Neural cell (in vitro differentiated cells): ENCODE measurements around the gene CHST11. TPM values are rescaled to one million over a fixed set of nuclear protein-coding genes. Genes with fewer than 3 reads are reported as not detected.

Experiments
- H2AFZ ChIP-seq: fragments of 200-600, 300-800 bp; sonication (generic), shearing (Covaris generic); 2 replicates; pipeline ENCODE4 v1.6.0; 2014; ENCODE audit warnings: low read depth, mild to moderate bottlenecking, antibody characterized with exemption, low read length, moderate library complexity
- H3F3A ChIP-seq: fragments of 200-600 bp; shearing (Covaris generic); 2 replicates; pipeline ENCODE4 v1.6.1; 2016; ENCODE audit warnings: mild to moderate bottlenecking, moderate library complexity, mixed read lengths, antibody characterized with exemption, low read length; ENCODE audit not compliant: insufficient read depth, poor library complexity, severe bottlenecking
- H3K27ac ChIP-seq: fragments of 200-600, 300-800 bp; sonication (generic), shearing (Covaris generic); 2 replicates; pipeline ENCODE4 v1.5.1; 2014; ENCODE audit warnings: mild to moderate bottlenecking, low read length, moderate library complexity
- H3K27me3 ChIP-seq: fragments of 300-800, 200-600 bp; sonication (generic), shearing (Covaris generic); 2 replicates; pipeline ENCODE4 v1.6.0; 2014; ENCODE audit warnings: mild to moderate bottlenecking, low read depth, low read length, moderate library complexity; ENCODE audit not compliant: insufficient read depth
- H3K36me3 ChIP-seq: fragments of 300-800, 200-600 bp; sonication (generic), shearing (Covaris generic); 2 replicates; pipeline ENCODE4 v1.5.1; 2014; ENCODE audit warnings: mild to moderate bottlenecking, antibody characterized with exemption, low read length, moderate library complexity; ENCODE audit not compliant: insufficient read depth
- H3K4me2 ChIP-seq: fragments of 300-800, 200-600 bp; sonication (generic), shearing (Covaris generic); 2 replicates; pipeline ENCODE4 v1.6.0; 2014; ENCODE audit warnings: mild to moderate bottlenecking, low read length
- H3K4me3 ChIP-seq: fragments of 300-800, 200-600 bp; sonication (generic), shearing (Covaris generic); 2 replicates; pipeline ENCODE4 v1.5.1; 2014; ENCODE audit warnings: mild to moderate bottlenecking, low read length, moderate library complexity
- H3K79me2 ChIP-seq: fragments of 200-600 bp; shearing (Covaris generic); replicated peaks from 2 replicates; pipeline ENCODE4 v1.6.0; 2014; ENCODE audit warnings: mild to moderate bottlenecking, low read length, moderate library complexity; ENCODE audit not compliant: insufficient read depth
- H3K9ac ChIP-seq: fragments of 300-800, 200-600 bp; sonication (generic), shearing (Covaris generic); 2 replicates; pipeline ENCODE4 v1.6.1; 2016; ENCODE audit warnings: mild to moderate bottlenecking, low read length, mixed read lengths
- H3K9me2 ChIP-seq: fragments of 200-600 bp; shearing (Covaris generic); 2 replicates; pipeline ENCODE4 v1.6.1; 2016; ENCODE audit warnings: mild to moderate bottlenecking, low read length, mixed read lengths; ENCODE audit not compliant: insufficient read depth
- H3K9me3 ChIP-seq: fragments of 200-600, 300-800 bp; sonication (generic), shearing (Covaris generic); 2 replicates; pipeline ENCODE4 v1.6.1; 2016; ENCODE audit warnings: mild to moderate bottlenecking, mixed run types, low read length, moderate library complexity, mixed read lengths
- H4K20me1 ChIP-seq: fragments of 200-600 bp; shearing (Covaris generic); 2 replicates; pipeline ENCODE4 v1.6.1; 2016; ENCODE audit warnings: mild to moderate bottlenecking, mixed run types; ENCODE audit not compliant: insufficient read depth
- EP300 ChIP-seq: fragments of 450-650 bp; conservative IDR thresholded peaks from 2 replicates; pipeline ENCODE4 v1.6.1; 2014; ENCODE audit warnings: antibody characterized with exemption, mild to moderate bottlenecking, moderate library complexity; ENCODE audit not compliant: poor library complexity, severe bottlenecking
- EZH2 ChIP-seq: fragments of 200-600, 300-800 bp; shearing (Covaris generic), sonication (generic); IDR thresholded peaks from 2 replicates; pipeline ENCODE4 v1.6.1; 2014; ENCODE audit warnings: antibody characterized with exemption, low read length, borderline replicate concordance, mild to moderate bottlenecking; ENCODE audit not compliant: insufficient read depth, poor library complexity, severe bottlenecking
- MXI1 ChIP-seq: fragments of 450-650 bp; conservative IDR thresholded peaks from 2 replicates; pipeline ENCODE4 v1.6.1; 2014; ENCODE audit warnings: antibody characterized with exemption, mild to moderate bottlenecking; ENCODE audit not compliant: poor library complexity, severe bottlenecking
- POLR2AphosphoS5 ChIP-seq: IDR thresholded peaks from 2 replicates; pipeline ENCODE4 v1.6.1; 2012
- RAD21 ChIP-seq: fragments of 450-650 bp; conservative IDR thresholded peaks from 2 replicates; pipeline ENCODE4 v1.6.1; 2014; ENCODE audit warnings: antibody characterized with exemption, mild to moderate bottlenecking, moderate library complexity
- SMC3 ChIP-seq: fragments of 450-650 bp; conservative IDR thresholded peaks from 2 replicates; pipeline ENCODE4 v1.6.1; 2014; ENCODE audit warnings: antibody characterized with exemption, mild to moderate bottlenecking, moderate library complexity; ENCODE audit not compliant: poor library complexity
- TAF1 ChIP-seq: IDR thresholded peaks from 2 replicates; pipeline ENCODE4 v1.6.1; 2012; ENCODE audit warnings: low read depth
- polyA plus RNA-seq: library from polyadenylated mRNA; depleted of rRNA; stranded (reverse); fragments of >200 nt; gene quantifications from 2 replicates; pipeline ENCODE4 v1.2.3, GENCODE V29; 2014
- TF ChIP-seq, protein P1 (sequence below): IDR thresholded peaks from 2 replicates; pipeline ENCODE4 v1.6.1; 2012; ENCODE audit warnings: borderline replicate concordance
- TF ChIP-seq, protein P2 (sequence below): fragments of 450-650 bp; IDR thresholded peaks from 2 replicates; pipeline ENCODE4 v1.5.1; 2014; ENCODE audit warnings: antibody characterized with exemption, mild to moderate bottlenecking, moderate library complexity; ENCODE audit not compliant: poor library complexity, severe bottlenecking

Gene CHST11
- polyA plus RNA-seq, 1 donor from 2014 or later, result 15.0 TPM

DNA sequence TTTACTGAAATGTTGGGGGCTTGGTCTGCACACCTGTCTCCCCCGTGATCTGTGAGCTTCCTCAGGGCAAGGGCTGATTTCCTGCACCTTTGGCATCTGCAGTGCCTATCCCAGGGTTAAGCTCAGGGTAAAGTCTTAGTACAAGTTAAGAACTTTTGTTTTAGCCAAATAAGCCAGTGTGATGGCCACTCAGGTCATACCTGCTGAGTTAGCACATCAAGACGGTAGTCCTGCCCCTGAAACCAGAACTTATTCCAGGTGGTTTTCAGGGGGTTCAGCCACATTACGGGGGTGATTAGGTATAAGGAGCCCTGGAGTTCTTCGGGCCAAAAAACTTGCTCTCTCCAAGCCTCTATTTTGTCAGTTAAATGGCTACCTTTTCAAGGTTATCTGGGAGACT, 21.6 kb upstream of the CHST11 start:
- Histone ChIP-seq H4K20me1 (no peaks in the 10 kb centered on the region), H2AFZ (no peak overlapping the region), H3K4me2 (no peak overlapping the region), H3K27ac (no peak overlapping the region), H3K9me2 (no peaks in the 10 kb centered on the region), H3K27me3 (no peaks in the 10 kb centered on the region), H3K36me3 (no peaks in the 10 kb centered on the region), H3K4me3 (no peak overlapping the region), H3K79me2 (no peaks in the 10 kb centered on the region), H3K9me3 (no peaks in the 10 kb centered on the region), H3F3A (no peaks in the 10 kb centered on the region), H3K9ac (no peak overlapping the region)
- TF ChIP-seq RAD21, result no peak
- no peak for TF ChIP-seq SMC3
- TF ChIP-seq MXI1, result no peak
- TF ChIP-seq EZH2, result no peak
- TF ChIP-seq POLR2AphosphoS5, result no peak

DNA sequence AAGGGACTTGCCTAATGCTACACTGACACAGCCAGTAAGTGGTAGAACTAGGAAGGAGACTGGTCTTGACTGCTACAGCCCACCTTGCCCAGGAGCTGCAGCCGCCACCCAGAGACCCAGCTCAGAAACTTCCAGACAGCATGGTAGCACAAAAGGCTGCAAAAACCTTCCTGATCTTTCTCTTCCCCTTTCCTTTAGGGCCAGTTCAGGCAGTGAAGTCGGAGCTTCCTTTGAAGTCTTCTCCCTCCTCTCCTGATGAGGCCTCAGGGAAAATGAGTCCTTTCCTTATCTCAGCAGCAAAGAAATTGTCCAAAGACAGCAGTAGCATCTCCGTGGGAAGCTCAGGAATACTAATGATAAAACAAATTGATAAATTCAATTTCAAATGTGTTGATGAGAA, 21.0 kb upstream of the CHST11 start:
- no peaks in the 10 kb centered on the region for H3K79me2 ChIP-seq
- H3K9ac ChIP-seq, result no peak overlapping the region
- no peak overlapping the region for H3K27ac ChIP-seq
- no peak for TF ChIP-seq EZH2
- TF ChIP-seq RAD21, result no peak
- no peak for TF ChIP-seq MXI1
- TF ChIP-seq, protein P1, sequence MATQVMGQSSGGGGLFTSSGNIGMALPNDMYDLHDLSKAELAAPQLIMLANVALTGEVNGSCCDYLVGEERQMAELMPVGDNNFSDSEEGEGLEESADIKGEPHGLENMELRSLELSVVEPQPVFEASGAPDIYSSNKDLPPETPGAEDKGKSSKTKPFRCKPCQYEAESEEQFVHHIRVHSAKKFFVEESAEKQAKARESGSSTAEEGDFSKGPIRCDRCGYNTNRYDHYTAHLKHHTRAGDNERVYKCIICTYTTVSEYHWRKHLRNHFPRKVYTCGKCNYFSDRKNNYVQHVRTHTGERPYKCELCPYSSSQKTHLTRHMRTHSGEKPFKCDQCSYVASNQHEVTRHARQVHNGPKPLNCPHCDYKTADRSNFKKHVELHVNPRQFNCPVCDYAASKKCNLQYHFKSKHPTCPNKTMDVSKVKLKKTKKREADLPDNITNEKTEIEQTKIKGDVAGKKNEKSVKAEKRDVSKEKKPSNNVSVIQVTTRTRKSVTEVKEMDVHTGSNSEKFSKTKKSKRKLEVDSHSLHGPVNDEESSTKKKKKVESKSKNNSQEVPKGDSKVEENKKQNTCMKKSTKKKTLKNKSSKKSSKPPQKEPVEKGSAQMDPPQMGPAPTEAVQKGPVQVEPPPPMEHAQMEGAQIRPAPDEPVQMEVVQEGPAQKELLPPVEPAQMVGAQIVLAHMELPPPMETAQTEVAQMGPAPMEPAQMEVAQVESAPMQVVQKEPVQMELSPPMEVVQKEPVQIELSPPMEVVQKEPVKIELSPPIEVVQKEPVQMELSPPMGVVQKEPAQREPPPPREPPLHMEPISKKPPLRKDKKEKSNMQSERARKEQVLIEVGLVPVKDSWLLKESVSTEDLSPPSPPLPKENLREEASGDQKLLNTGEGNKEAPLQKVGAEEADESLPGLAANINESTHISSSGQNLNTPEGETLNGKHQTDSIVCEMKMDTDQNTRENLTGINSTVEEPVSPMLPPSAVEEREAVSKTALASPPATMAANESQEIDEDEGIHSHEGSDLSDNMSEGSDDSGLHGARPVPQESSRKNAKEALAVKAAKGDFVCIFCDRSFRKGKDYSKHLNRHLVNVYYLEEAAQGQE, result no peak
- TF ChIP-seq POLR2AphosphoS5, result no peak
- TF ChIP-seq, protein P2, sequence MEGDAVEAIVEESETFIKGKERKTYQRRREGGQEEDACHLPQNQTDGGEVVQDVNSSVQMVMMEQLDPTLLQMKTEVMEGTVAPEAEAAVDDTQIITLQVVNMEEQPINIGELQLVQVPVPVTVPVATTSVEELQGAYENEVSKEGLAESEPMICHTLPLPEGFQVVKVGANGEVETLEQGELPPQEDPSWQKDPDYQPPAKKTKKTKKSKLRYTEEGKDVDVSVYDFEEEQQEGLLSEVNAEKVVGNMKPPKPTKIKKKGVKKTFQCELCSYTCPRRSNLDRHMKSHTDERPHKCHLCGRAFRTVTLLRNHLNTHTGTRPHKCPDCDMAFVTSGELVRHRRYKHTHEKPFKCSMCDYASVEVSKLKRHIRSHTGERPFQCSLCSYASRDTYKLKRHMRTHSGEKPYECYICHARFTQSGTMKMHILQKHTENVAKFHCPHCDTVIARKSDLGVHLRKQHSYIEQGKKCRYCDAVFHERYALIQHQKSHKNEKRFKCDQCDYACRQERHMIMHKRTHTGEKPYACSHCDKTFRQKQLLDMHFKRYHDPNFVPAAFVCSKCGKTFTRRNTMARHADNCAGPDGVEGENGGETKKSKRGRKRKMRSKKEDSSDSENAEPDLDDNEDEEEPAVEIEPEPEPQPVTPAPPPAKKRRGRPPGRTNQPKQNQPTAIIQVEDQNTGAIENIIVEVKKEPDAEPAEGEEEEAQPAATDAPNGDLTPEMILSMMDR, result no peak
- no peak for TF ChIP-seq EP300
- no peak for TF ChIP-seq SMC3
- no peak for TF ChIP-seq TAF1
- no peaks in the 10 kb centered on the region for H4K20me1 ChIP-seq
- H3K9me3 ChIP-seq, result no peaks in the 10 kb centered on the region
- no peaks in the 10 kb centered on the region for H3F3A ChIP-seq
- no peaks in the 10 kb centered on the region for H3K27me3 ChIP-seq
- H3K36me3 ChIP-seq, result no peaks in the 10 kb centered on the region
- no peak overlapping the region for H2AFZ ChIP-seq
- H3K9me2 ChIP-seq, result no peaks in the 10 kb centered on the region
- H3K4me2 ChIP-seq, result no peak overlapping the region
- no peak overlapping the region for H3K4me3 ChIP-seq

DNA sequence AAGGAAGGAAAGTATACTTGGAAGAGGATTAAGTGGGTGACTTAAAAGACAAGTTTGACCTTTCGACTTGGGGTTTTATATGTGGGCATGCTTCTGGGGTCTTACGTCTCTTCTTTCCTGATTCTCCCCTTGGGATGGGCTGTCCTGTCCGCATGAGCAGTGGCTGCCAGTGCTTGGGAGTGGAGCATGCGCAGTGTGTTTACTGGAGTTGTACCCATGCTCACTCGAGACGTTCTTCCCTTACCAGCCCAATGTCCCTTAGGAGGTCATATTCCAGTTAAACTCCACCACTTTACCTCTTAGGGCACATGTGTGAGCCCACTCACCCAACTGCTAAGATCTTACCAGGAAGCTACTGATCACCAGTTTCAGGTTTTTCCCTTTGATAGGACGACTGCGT, 20.0 kb upstream of the CHST11 start:
- no peaks in the 10 kb centered on the region for H4K20me1 ChIP-seq
- no peaks in the 10 kb centered on the region for H3K9me2 ChIP-seq
- TF ChIP-seq EP300 (no peak), SMC3 (no peak), EZH2 (no peak), RAD21 (no peak), MXI1 (no peak), TAF1 (no peak), POLR2AphosphoS5 (no peak)
- TF ChIP-seq, protein P2, result no peak
- TF ChIP-seq, protein P1, result no peak
- no peaks in the 10 kb centered on the region for H3K27me3 ChIP-seq
- no peak overlapping the region for H3K4me2 ChIP-seq
- no peak overlapping the region for H3K9ac ChIP-seq
- no peak overlapping the region for H2AFZ ChIP-seq
- H3F3A ChIP-seq, result no peaks in the 10 kb centered on the region
- no peaks in the 10 kb centered on the region for H3K9me3 ChIP-seq
- no peak overlapping the region for H3K4me3 ChIP-seq
- H3K27ac ChIP-seq, result no peak overlapping the region
- H3K79me2 ChIP-seq, result no peaks in the 10 kb centered on the region
- H3K36me3 ChIP-seq, result no peaks in the 10 kb centered on the region
